Panc1 (cell line): ENCODE measurements around the gene GLIS1.

ENCODE experiments used
- CTCF ChIP-seq: fragments of 450-650 bp; IDR thresholded peaks from 2 replicates; pipeline ENCODE4 v1.5.1; 2017; ENCODE audit warnings: mild to moderate bottlenecking
- REST ChIP-seq, 2 experiments: IDR thresholded peaks; 2 replicates each; pipeline ENCODE4 v1.6.1; 2011 to 2012; ENCODE audit warnings: low read depth in 2 of 2, control low read depth in 1 of 2, low read length in 1 of 2, mild to moderate bottlenecking in 1 of 2, moderate library complexity in 1 of 2; ENCODE audit not compliant: insufficient read depth in 1 of 2

GRCh38 chr1:53733447-53733931 lies 5.5 kb downstream of the GLIS1 start:
- TF ChIP-seq CTCF = no peak
- no peak for TF ChIP-seq REST (IDR thresholded peaks at IDR 0.05; ENCODE audit: insufficient read depth in 1 of 2, low read depth in 2 of 2, low read length in 1 of 2)
